Activated T-cell treated with anti-CD3 and anti-CD28 coated beads for 24 hours (primary cell): ENCODE results near the gene VIPR1.

ENCODE experiments used
- DNase-seq: peaks from one replicate; pipeline ENCODE4 v3.0.0-alpha.2; 2020; ENCODE audit warnings: low read depth

VIPR1 gene

GRCh38 chr3:42502429-42503250 lies at the start of gene VIPR1:
Gene VIPR1, plus strand, starts transcription at chr3:42502643. Its CDS starts 93 bp downstream, at chr3:42502736.
- DNase-seq: peak; percentile 87

DNA sequence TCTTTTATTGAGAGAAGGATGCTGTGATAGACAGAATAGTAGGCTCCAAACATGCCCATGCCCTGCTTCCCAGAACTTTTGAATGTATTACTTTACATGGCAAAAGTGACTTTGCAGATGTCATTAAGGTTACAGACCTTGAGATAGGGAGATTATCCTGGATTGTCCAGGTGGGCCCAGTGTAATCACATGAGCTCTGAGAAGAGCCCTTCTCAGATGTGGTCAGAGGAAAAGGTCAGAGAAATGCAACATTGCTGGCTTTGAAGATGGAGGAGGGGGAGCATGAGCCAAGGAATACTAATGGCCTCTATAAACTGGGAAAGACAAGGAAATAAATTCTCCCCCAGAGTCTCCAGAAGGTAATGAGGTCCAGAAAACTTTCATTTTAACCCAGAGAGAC lies 46.2 kb upstream of the VIPR1 start:
- DNase-seq: no peak

DNA sequence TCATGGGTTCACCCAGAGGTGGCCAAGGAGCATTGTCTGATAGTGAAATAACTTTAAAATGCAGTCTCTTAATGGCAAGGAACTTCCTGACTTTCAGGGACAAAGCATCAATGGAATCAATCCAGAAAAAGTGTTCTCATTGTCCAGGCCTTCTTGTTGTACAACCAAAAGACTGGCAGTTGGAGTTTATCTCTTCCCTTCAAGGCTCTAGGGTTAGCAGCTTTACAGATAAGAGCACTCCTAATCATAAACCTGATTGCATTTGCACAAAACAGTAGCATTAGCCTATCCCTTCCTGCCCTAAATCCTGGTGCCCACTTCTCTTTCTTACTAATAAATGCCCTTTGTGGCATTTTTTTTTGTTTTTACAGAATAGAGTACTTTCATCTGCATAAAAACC lies 43.3 kb upstream of the VIPR1 start:
- DNase-seq: no peak

GRCh38 chr3:42461762-42462161 lies 40.7 kb upstream of the VIPR1 start:
- no peak for DNase-seq

DNA sequence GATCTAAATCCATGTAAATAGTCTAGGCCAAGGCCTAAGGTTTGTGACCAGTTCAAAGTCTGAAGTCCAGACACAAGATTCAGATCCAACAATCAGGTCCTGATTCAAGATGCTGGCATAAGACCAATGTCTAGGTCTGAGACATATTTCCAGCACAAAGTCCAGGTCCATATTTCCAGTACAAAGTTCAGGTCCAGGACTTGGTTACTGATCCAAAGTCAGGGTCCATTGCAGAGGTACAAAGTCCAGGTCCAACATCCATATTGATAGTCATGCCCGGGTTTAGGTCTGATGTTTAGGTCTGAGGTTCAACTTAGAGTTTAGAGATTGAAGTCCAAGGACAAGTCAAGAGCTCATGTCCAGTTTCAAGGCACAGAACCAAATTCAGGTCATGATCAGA lies 39.4 kb upstream of the VIPR1 start:
- DNase-seq: no peak

DNA sequence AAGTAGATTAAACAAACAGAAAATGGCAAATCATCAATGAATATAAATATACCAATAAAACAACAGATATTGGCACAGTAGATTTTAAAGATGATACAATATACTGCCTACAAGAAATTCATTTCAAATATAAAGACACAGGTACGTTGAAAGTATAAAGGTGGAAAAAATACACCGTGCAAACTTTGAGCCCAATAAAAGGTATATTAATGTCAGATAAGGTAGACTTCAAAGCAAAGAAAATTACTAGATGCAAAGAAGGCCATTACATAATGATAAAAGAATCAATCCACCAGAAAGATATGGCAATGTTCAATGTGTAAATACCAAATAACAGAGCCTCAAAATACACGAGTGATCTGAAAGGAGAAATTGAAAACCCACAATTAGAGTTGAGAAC lies 34.3 kb upstream of the VIPR1 start:
- DNase-seq: no peak

- no peak for DNase-seq
Observed at GRCh38 chr3:42472555-42472954, 29.9 kb upstream of the VIPR1 start.

GRCh38 chr3:42473083-42473932 lies 29.1 kb upstream of the VIPR1 start:
- DNase-seq: no peak

DNA sequence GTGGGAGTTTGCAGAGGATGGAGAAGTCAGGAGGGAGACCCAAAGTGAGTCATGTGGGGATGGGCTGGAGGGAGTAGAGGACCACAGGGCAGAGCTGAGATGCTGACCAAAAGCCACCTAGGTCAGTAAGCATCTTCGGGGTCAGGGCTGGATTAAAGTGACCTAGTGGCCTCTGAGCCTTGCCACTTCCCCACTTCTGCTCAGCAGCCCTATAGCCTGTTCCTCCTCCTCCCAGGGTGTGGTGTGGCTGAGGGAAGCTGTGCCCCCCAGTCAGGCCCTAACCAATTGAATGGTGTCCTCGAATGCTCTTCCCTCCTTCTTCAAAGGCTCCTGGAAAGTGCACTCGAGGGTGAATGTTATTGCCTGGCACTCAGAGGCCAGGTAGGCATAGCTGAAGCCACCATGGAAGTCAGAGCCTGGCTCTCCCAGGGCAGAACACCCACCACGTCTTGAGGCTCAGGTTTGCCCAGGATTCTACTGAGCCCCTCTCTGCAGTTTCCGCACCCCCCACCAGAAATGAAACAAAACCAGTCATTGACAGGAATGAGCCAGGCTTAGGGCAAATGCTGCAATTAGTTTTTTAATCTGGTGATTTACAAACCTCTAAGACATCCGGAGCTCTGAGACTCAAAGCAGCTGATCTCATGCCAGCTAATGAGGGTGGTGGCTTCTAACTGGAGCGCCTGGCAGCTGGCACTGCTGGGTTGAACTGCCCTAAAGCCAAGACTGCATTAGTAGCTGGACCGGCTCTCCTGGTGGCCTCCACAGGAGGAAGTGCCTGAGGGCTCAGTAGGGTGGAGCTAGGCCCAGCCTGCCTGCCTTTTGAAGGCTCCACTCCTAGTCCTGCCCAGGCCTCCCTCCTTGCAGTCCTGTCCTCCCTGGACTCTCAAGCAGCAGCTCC lies 26.0 kb upstream of the VIPR1 start:
- DNase-seq: no peak

- no peak for DNase-seq
Observed at GRCh38 chr3:42477696-42478095, 24.7 kb upstream of the VIPR1 start.

DNA sequence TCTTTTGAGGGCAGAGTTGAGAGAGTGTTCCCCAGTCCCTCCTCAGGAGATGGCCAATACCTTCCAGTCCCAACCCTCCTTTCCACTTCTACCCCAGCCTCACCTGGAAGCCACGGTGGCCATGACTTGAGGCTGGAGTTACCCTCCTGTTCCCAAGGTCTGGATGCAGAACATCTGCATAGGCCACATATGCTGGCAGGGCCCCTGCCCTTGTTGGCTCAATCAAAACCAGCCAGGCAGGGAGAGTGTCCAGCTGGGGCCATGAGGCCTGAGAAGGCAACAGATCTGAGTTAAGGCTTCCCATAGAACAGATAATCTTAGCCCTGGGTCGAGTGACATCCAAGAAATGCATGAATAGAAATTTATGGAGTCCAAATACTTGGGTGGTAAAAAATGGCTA lies 23.6 kb upstream of the VIPR1 start:
- DNase-seq: no peak

DNA sequence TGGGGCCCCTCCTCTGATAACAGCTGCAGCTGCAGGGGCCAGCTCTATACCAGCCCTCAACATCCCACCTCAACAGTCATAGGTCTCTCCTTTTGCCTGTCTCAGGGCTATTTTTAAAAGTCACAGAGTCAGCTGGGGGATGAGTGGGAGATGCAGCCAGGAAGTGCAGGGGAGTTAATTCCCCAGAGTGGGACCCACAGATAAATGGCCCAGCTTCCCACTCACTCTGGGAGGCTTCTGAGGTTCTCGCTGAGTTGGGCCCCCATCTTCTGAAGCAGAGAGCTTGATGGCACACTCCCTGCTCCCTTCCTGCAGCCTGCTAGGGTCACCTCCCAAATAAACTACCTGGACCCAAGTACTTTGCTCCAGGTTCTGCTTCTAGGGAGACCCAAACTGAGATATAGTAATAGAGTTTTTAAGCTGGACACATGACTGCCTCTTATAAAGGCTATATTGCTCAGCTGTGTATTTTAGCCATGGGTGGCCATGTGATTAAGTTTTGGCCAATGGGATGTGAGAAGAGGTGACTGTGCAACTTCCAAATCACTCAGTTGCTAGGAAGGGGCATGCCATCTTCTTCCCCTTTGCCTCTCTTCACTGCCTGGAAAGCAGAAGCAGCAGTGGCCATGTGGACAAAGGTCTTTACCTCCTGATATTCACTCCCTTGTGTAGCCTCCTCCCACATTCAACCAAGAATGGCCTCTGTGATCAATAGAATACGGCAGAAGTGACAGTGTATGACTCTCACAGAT lies 15.5 kb upstream of the VIPR1 start:
- DNase-seq: no peak

DNA sequence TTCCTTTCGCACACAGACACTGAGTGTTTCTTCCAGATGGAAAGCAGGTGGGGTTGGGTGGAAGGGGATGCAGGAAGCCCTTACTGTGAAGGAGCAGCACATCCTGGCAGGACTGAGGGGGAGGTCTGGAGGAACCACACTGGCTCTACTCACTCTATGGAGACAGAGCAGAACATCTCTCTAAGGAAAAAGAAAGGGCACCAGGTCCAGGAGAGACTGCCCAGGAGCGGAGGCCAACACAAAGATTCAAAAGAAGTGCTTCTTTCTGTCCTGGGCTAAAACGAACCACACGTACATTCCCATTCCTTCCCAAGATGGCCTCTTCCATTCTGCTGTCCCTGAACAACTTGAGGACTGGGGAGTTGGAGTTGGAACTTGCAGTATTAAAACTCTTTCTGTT lies 13.8 kb upstream of the VIPR1 start:
- DNase-seq: no peak

- no peak for DNase-seq
Observed at GRCh38 chr3:42489116-42489936, 13.1 kb upstream of the VIPR1 start.

DNA sequence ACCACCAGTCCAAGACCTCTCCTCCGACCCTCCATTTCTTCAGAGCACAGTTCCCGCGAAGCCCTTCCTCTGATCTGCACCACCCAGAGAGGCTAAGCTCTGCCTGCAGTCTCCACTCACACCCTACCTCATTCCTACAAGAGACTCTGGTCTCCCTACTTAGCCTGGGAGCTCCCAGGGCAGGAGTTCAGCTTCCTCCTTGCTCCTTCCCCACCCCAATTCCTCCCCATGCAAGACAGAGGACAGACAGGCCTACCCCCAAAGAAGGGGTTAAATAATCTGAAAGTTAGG lies 12.6 kb upstream of the VIPR1 start:
- no peak for DNase-seq

GRCh38 chr3:42490243-42490642 lies 12.2 kb upstream of the VIPR1 start:
- no peak for DNase-seq

GRCh38 chr3:42491881-42492507 lies 10.4 kb upstream of the VIPR1 start:
- DNase-seq: no peak

DNA sequence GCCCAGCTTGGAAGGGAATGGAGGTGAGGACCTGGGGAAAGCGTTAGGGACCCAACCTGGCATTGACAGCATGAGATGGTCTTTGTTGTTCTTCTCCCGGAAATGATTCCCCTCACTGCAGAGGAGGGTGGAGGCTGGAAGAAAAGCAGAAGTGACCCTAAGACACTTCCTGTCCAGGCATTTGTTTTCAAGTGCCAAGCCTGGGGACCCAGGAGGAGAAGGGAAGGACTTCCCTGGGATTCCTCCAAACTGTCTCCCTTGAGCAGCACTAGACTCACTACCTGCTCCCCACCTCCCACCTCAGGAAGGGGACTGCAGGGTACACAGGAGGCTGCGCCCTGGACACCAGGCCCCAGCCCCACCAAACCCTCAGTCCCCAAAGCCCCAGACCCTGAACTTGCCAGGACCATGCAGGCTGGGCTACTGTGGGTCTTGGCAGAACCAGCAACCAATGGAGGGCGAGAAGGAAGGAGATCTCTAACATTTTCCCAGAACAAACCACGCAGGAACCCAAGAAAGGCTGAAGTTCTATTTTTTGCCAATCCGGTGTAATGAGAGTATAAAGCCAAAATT lies 9.8 kb upstream of the VIPR1 start:
- no peak for DNase-seq

DNA sequence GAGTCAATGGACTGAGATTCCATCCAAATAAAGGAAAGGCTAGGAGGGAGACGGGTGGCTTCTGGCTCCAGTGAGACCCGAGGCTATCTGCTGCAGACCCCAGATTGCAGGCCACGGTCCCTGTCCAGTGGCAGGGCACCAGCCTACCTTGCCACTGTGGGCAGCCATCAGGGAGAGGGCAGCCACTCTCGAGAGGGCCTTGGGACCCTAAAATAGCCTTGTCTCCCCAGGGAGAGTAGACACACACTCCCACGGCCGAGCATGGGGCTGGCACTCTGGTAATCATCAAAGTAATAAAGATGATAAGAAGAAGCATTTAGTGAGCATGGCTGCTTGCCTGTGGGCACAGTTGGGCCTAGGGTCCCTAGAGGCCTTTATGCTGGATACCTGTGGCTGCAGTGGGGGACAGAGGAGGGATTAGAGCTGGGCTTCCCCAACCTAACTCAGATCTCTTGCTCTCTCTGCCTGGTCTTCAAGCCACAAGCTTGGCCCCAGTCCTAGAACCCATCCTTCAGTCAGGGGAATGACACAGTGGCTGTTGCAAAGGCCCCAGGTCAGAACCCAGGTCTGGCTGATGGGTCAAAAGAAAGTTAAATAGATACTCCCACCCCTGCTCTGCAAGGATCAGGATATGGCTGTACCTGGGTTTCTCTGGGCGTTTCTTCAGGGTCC lies 9.2 kb upstream of the VIPR1 start:
- no peak for DNase-seq

- no peak for DNase-seq
Observed at GRCh38 chr3:42493798-42494151, 8.7 kb upstream of the VIPR1 start.
